KG1 (cell line): ENCODE results near the gene MICU1.

Experiments used
- DNase-seq: peaks from one replicate; lab custom pipeline; 2025; lab: John Stamatoyannopoulos, UW

MICU1 gene

GRCh38 chr10:72630144-72630543, 4.3 kb upstream of the MICU1 start:
- no peak for DNase-seq

- no peak for DNase-seq
Observed at GRCh38 chr10:72626444-72626754, 520 bp upstream of the MICU1 start.

GRCh38 chr10:72625276-72625607, 637 bp downstream of the MICU1 start:
- no peak for DNase-seq

DNA sequence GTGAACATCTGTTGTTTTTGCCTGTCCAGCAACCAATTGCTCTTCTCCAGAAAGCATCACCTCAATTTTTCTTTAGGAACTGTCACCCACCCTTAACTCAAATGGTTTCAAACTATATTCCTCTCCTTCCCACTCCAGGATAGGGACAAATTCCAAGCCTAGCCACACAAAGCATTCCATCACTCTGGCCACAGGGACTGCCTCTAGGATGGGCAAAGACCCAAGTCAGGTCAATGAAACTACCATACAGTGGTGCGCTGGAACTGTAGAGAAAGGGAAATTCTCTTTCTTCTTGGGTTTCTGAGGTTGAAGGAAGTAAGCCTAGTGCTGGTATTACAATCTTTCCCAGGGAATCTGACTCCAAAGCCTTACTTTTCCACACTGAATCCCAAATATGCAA, 3.6 kb downstream of the MICU1 start:
- no peak for DNase-seq

DNA sequence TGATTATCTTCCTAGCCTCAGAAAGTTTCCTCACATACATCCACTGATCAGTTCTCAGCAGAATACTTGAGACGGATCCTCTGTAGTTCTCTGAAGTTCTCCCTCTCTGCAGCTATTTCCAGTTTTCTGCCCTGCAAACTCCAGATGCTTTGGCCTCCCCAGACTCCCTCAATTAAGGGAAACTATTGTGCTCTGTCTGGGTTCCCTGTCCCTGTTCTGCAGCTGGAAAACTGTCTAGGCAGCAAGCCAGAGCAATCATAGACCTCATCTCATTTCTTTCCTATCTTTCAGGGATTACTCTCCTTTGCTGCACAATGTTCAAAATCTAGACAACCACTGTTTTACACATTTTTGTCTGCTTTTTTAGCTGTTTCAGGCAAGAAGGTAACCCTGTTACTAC, 9.2 kb downstream of the MICU1 start:
- DNase-seq: no peak

- no peak for DNase-seq
Observed at GRCh38 chr10:72615970-72616369, 9.9 kb downstream of the MICU1 start.

DNA sequence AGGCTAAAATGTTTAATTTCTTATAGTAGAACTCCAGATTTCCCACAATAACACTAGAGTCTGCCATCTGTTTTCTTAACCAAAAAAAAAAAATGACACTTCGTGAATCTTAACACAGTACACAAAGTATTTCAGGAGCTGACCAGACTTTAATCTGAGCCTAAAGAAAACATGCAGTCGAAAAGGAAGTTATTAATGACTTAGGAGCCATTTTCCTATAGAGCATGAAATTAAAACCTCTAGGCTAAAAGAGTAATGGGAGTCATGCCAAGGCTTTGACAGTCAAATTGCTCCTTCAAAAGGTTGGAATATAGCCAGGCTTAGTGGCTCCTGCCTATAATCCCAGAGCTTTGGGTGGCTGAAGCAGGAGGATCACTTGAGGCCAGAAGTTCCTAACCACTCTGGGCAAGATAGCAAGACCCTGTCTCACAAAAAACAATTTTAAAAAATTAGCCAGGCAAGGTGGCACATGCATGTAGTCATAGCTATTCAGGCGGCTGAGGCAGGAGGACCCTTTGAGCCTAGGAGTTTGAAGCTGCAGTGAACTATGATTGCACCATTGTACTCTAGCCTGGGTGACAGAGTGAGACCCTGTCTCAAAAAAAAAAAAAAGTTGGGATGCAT, 13.6 kb downstream of the MICU1 start:
- no peak for DNase-seq

- no peak for DNase-seq
Observed at GRCh38 chr10:72611783-72612182, 14.1 kb downstream of the MICU1 start.

- DNase-seq: no peak
Observed at GRCh38 chr10:72610466-72610865, 15.4 kb downstream of the MICU1 start.

- no peak for DNase-seq
Observed at GRCh38 chr10:72605122-72605521, 20.8 kb downstream of the MICU1 start.

- no peak for DNase-seq
Observed at GRCh38 chr10:72601144-72601543, 24.7 kb downstream of the MICU1 start.

- DNase-seq: no peak
Observed at GRCh38 chr10:72598769-72599701, 26.8 kb downstream of the MICU1 start.

- DNase-seq: no peak
Observed at GRCh38 chr10:72597897-72598296, 28.0 kb downstream of the MICU1 start.

DNA sequence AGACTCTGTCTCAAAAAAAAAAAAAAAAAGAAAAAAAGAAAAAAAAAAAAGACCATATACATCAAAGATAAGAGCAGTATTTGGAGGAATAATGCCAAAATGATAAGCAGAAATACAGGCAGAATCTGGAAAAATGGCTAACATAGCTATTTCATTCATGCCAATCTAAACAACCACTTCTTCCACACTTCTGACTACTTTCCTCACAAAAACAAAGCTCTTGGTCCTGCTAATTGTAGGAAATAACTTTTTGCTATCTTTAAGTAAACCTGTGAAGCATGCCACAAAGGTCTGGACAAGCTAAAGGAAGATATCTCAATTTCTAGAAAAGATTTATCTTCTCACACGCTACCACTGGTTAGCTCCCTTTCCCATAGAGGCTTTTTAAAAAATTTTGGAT, 30.4 kb downstream of the MICU1 start:
- no peak for DNase-seq

DNA sequence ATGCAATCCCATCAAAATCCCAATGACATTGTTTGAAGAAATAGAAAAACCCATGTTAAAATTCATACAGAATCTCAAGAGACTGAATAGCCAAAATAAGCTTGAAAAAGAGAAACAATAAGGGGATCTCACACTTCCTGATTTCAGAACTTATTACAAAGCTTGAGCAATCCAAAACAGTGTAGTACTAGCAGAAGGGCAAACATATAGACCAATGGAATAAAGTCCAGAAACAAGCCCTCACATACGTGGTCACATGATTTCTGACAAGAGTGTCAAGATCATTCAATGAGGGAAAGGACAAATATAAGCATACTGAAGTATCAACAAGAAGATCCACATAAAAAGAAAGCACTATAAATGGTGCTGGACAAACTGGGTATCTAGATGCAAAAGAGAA, 31.9 kb downstream of the MICU1 start:
- no peak for DNase-seq

- no peak for DNase-seq
Observed at GRCh38 chr10:72588266-72588665, 37.6 kb downstream of the MICU1 start.

DNA sequence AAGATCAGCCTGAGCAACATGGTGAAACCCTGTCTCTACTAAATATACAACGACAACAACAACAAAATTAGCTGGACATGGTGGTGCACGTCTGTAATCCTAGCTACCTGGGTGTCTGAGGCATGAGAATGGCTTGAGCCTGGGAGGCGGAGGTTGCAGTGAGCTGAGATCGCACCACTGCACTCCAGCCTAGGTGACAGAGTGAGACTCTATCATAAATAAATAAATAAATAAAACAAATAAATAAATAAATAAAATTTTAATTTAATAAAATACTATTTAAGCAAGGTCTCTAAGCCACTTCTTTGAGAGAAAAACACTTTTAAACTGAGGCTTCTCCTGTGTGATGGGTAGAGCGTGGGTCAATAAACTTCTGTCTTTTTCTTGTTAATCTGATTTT, 38.3 kb downstream of the MICU1 start:
- no peak for DNase-seq

DNA sequence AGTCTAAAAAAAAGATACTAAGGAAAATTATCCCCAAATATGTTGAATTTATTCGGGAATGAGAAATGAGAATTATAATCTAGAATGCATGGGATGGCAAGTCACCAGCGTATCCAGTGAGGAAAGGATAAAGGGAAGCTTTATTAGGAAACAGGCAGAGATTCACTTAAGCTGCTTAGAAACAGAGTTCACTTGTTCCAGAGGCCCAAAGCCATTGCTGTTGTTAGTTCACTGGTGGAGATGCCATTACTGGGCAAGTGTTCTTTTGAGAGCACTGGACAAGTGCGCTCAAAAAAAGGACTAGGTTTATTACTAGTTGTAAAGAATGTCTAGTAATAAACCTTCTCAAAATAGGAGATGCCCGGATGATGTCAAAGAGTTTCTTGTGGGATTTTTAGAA, 51.2 kb downstream of the MICU1 start:
- no peak for DNase-seq

DNA sequence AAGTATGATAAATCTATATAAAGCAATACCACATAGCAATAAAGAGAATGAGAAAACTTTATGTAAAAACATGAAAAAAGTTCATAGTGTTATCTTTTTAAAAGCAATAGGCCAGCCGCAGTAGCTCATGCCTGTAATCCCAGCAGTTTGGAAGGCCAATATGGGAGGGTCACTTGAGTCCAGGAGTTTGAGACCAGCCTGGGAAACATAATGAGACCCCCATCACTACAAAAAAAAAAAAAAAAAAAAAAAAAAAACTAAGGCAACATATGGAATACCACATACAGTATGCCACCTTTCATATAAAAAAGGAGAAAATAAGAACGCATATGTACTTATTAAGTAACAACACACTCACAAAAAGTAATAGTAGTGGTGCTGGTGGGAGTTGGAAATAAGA, 52.8 kb downstream of the MICU1 start:
- DNase-seq: no peak

GRCh38 chr10:72567889-72568640, 57.8 kb downstream of the MICU1 start:
- no peak for DNase-seq

GRCh38 chr10:72567421-72567820, 58.5 kb downstream of the MICU1 start:
- DNase-seq: no peak

DNA sequence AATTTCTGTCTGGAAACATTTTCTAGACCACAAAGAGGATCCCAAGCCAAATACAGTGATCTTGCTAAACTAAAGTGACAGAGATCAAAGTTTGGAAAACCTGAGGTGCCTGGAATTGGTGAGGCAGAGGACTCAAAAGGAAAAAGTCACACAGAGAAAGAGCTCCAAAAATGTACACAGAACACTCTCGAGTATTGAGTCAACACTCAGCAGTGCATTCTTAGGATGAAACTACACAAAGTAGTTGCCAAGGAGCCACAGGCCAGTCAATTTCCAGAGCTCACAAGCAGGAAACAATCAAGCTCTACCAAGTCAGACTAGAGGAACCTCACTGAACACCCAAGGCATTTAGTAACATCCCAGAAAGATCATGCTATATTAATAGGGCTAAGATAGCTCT, 61.3 kb downstream of the MICU1 start:
- no peak for DNase-seq

GRCh38 chr10:72563327-72563932, 62.4 kb downstream of the MICU1 start:
- DNase-seq: no peak
